ENCODE measurements around the gene LSM2.

DNA sequence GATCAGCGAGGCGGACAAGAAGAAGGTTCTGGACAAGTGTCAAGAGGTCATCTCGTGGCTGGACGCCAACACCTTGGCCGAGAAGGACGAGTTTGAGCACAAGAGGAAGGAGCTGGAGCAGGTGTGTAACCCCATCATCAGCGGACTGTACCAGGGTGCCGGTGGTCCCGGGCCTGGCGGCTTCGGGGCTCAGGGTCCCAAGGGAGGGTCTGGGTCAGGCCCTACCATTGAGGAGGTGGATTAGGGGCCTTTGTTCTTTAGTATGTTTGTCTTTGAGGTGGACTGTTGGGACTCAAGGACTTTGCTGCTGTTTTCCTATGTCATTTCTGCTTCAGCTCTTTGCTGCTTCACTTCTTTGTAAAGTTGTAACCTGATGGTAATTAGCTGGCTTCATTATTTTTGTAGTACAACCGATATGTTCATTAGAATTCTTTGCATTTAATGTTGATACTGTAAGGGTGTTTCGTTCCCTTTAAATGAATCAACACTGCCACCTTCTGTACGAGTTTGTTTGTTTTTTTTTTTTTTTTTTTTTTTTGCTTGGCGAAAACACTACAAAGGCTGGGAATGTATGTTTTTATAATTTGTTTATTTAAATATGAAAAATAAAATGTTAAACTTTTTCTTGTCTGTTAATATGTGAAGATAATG lies 23.0 kb upstream of the LSM2 start:
- TF ChIP-seq ZNF76 (CRISPR knock-in tag; IDR thresholded peaks at IDR 0.05; ENCODE audit: borderline replicate concordance) (no peak), BHLHE40 (IDR thresholded peaks at IDR 0.05; ENCODE audit: low read length) (no peak), GATA2 (CRISPR knock-in tag; IDR thresholded peaks at IDR 0.05) (no peak), HMG20B (CRISPR knock-in tag; IDR thresholded peaks at IDR 0.05) (no peak), CEBPB (tag; IDR thresholded peaks at IDR 0.05) (no peak), ZBTB7A (IDR thresholded peaks at IDR 0.05; ENCODE audit: borderline replicate concordance, control insufficient read depth, low read depth, low read length) (no peak), ZSCAN29 (IDR thresholded peaks at IDR 0.05) (no peak), EZH2 (IDR thresholded peaks at IDR 0.05; ENCODE audit: borderline replicate concordance, low read depth, low read length) (no peak), AFF4 (CRISPR knock-in tag; IDR thresholded peaks at IDR 0.05) (no peak)
- TF ChIP-seq, protein P1, sequence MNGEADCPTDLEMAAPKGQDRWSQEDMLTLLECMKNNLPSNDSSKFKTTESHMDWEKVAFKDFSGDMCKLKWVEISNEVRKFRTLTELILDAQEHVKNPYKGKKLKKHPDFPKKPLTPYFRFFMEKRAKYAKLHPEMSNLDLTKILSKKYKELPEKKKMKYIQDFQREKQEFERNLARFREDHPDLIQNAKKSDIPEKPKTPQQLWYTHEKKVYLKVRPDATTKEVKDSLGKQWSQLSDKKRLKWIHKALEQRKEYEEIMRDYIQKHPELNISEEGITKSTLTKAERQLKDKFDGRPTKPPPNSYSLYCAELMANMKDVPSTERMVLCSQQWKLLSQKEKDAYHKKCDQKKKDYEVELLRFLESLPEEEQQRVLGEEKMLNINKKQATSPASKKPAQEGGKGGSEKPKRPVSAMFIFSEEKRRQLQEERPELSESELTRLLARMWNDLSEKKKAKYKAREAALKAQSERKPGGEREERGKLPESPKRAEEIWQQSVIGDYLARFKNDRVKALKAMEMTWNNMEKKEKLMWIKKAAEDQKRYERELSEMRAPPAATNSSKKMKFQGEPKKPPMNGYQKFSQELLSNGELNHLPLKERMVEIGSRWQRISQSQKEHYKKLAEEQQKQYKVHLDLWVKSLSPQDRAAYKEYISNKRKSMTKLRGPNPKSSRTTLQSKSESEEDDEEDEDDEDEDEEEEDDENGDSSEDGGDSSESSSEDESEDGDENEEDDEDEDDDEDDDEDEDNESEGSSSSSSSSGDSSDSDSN (IDR thresholded peaks at IDR 0.05; ENCODE audit: borderline replicate concordance in 1 of 2, low read depth in 2 of 2, low read length in 2 of 2) = no peak
- TF ChIP-seq, protein P2, sequence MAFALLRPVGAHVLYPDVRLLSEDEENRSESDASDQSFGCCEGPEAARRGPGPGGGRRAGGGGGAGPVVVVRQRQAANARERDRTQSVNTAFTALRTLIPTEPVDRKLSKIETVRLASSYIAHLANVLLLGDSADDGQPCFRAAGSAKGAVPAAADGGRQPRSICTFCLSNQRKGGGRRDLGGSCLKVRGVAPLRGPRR (CRISPR knock-in tag; IDR thresholded peaks at IDR 0.05) = no peak
- TF ChIP-seq, protein P3, sequence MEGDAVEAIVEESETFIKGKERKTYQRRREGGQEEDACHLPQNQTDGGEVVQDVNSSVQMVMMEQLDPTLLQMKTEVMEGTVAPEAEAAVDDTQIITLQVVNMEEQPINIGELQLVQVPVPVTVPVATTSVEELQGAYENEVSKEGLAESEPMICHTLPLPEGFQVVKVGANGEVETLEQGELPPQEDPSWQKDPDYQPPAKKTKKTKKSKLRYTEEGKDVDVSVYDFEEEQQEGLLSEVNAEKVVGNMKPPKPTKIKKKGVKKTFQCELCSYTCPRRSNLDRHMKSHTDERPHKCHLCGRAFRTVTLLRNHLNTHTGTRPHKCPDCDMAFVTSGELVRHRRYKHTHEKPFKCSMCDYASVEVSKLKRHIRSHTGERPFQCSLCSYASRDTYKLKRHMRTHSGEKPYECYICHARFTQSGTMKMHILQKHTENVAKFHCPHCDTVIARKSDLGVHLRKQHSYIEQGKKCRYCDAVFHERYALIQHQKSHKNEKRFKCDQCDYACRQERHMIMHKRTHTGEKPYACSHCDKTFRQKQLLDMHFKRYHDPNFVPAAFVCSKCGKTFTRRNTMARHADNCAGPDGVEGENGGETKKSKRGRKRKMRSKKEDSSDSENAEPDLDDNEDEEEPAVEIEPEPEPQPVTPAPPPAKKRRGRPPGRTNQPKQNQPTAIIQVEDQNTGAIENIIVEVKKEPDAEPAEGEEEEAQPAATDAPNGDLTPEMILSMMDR (IDR thresholded peaks at IDR 0.05 in 2 of 3, conservative IDR thresholded peaks at IDR 0.05 in 1 of 3; ENCODE audit: insufficient read depth in 2 of 3, low read depth in 1 of 3, low read length in 3 of 3) = peak in 2 of 3 experiments; percentile 59 to 84; a peak in 4 of 6 replicates
- TF ChIP-seq, protein P4, sequence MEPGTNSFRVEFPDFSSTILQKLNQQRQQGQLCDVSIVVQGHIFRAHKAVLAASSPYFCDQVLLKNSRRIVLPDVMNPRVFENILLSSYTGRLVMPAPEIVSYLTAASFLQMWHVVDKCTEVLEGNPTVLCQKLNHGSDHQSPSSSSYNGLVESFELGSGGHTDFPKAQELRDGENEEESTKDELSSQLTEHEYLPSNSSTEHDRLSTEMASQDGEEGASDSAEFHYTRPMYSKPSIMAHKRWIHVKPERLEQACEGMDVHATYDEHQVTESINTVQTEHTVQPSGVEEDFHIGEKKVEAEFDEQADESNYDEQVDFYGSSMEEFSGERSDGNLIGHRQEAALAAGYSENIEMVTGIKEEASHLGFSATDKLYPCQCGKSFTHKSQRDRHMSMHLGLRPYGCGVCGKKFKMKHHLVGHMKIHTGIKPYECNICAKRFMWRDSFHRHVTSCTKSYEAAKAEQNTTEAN (CRISPR knock-in tag; IDR thresholded peaks at IDR 0.05) = no peak
